ENCODE data around the gene JMY. TPM values are rescaled to one million over a fixed set of nuclear protein-coding genes. Genes with fewer than 3 reads are reported as not detected.
"Not testable (repeated sequence)": the region's sequence is repeated elsewhere in the genome, so short reads cannot be mapped to it uniquely, and the experiment has no call there.

Gene JMY
- total RNA-seq, 1 experiment from 2014 or later, result 4.9 TPM

- DNase-seq (ENCODE audit: low read depth), result no peak
Observed at GRCh38 chr5:79237740-79238560, 2.0 kb downstream of the JMY start.

GRCh38 chr5:79240561-79240960, 4.6 kb downstream of the JMY start:
- DNase-seq (ENCODE audit: low read depth), result no peak

- DNase-seq (ENCODE audit: low read depth), result no peak
Observed at GRCh38 chr5:79241535-79241979, 5.6 kb downstream of the JMY start.

- DNase-seq (ENCODE audit: low read depth), result no peak
Observed at GRCh38 chr5:79242242-79243039, 6.5 kb downstream of the JMY start.

- no peak for DNase-seq (ENCODE audit: low read depth)
Observed at GRCh38 chr5:79243224-79243623, 7.3 kb downstream of the JMY start.

GRCh38 chr5:79254067-79254466, 18.1 kb downstream of the JMY start:
- not testable (repeated sequence) for DNase-seq (ENCODE audit: low read depth)

DNA sequence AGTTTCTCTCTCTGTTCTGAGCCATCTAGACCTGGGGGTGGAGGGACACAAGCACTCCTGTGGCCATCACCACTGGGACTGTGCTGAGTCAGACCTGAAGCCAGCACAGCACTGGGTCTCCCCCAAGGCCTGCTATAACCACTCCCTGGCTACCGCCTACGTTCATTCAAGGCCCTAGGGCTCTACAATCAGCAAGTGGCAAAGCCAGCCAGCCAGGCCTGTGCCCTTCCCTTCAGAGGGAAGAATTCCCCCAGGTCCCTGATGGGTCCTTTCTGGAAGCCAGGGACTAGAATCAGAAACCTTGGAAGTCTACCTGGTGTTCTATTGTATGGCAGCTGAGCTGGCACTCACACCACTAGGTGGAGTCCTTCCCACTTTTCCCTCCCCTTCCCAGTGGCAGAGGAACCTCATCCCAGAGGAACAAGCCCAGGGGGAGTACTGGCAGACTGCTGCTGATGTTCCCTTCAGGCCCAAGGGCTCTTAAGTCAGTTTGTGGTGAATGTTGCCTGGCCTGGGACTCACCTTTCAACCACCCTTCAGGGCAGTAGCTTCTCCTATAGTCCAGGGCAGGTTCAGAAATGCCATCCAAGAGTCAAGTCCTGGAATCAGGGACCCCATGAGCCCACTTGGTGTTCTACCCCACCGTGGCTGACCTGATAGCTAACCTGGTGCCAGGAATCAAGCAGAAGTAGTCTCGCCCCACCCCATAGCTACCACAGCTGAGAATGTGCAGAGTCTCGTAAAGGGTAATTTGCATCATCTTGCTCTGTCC, 20.0 kb downstream of the JMY start:
- DNase-seq (ENCODE audit: low read depth), result peak; percentile 58

GRCh38 chr5:79256563-79256962, 20.6 kb downstream of the JMY start:
- no peak for DNase-seq (ENCODE audit: low read depth)

DNA sequence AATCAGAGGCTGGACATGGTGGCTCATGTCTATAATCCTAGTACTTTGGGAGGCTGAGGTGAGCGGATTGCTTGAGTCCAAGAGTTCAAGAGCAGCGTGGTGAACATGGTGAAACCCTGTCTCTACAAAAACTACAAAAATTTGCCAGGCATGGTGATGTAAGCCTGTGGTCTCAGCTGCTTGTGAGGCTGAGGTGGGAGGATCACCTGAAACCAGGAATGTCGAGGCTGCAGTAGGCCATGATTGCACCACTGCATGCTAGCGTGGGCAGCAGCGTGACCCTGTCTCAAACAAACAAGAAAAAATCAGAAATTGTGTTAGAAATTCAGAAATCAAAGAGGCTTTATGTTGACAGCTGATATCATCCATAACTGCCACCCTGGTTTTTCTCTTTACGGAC, 21.4 kb downstream of the JMY start:
- DNase-seq (ENCODE audit: low read depth), result no peak

DNA sequence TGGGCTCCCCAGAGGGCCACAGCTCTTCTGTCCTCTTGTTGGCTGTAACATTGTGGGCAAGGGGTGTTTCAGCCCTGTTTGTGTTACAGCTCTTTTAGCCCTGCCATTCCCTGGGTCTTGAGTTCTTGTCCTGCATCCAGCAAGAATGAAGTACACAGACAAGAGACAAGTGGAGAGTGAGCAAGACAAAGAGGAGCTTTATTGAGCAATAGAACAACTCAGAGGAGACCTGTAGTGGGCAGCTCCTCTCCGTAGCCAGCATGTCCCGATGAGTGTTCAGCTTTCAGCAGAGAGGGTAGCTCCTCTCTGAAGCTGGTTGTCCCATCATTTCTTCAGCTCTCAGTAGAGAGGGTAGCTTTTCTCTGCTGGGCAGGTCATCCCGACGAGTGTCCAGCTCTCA, 22.9 kb downstream of the JMY start:
- DNase-seq (ENCODE audit: low read depth), result no peak

- DNase-seq (ENCODE audit: low read depth), result no peak
Observed at GRCh38 chr5:79259383-79259782, 23.5 kb downstream of the JMY start.

DNA sequence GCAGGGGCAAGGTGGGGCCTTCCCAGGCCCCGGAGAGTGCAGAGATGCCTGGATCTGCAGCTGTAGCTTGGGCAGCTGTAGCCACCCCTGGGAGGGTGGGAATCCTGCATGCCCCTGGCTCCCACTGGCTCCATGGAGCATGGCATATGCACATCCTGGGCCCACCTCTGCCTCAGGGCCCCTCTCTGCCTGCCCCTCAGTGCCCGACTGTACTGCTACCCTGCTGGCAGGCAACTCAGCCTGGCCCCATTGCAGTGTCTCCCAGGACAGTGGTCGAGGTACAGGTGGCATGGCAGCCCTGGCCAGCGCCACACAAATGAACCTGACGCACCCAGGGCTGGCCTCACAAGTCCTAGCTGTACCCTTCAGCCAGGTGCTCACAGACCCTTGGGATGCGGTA, 23.9 kb downstream of the JMY start:
- DNase-seq (ENCODE audit: low read depth), result no peak

DNA sequence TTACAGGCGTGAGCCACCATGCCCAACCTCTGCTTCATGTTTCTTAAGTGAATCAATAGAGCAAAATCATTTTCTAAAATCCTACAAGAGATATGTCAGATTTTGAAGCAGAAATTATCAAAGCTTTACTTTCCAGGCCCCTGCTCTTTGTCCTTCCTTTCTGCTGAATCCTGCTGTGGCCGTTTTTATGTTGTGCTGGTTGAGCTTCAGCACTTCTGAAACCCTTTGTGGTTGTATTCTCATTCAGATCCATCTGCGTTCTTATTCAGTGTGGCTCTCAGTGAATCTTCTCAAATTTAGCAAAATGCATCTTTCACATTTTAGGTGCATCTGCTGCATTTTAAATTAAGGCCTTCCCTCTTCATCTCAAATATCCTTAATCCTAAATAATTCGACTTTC, 26.0 kb downstream of the JMY start:
- DNase-seq (ENCODE audit: low read depth), result no peak

DNA sequence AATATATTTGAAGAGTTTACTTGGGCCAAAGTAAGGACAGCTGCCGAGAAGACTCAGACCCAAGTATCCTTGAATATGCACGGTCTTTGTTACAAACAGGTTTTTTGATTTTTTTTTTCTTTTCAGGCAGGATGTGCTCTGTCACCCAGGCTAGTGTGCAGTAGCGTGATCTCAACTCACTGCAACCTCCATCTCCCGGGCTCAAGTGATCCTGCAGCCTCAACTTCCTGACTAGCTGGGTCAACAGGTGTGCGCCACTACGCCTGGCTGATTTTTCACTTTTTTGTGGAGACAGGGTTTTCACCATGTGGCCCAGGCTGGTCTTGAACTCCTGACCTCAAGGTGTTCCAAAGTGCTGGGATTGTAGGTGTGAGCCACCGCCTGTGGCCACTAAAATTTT, 27.4 kb downstream of the JMY start:
- no peak for DNase-seq (ENCODE audit: low read depth)

- no peak for DNase-seq (ENCODE audit: low read depth)
Observed at GRCh38 chr5:79267180-79267579, 31.2 kb downstream of the JMY start.

DNA sequence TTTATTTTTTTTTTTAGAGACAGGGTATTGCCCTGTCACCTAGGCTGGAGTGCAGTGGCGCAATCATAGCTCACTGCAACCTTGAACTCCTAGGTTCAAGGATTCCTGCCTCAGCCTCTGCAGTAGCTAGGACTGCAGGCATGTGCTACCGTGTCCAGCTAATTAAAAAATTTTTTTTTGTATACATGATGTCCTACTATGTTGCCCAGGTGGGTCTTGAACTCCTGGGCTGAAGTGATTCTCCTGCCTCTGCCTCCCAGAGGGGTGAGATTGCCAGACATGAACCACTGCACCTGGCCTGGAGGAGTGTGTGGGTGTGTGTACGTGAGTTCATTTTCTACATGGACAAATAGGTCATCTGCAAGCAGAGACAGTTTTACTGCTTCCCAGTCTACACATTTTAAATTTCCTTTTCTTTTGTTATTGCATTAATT, 33.8 kb downstream of the JMY start:
- DNase-seq (ENCODE audit: low read depth), result no peak

DNA sequence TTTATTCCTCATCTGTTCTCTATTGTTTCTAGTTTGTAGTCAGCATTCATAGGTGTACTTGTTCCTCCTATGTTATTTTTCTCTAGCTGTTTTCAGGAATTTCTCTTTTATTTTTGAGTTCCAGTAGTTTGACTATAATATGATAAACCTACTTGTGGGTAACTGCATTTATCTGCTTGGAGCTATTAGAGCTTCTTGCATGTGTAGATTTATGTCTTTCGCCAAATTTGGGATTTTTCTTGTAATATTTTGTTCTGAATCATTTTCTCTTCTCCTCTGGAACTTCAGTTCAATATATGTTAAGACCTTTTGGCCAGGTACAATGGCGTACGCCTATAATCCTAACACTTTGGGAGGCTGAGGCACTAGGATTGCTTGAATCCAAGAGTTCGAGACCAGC, 37.4 kb downstream of the JMY start:
- DNase-seq (ENCODE audit: low read depth), result no peak

- peak; percentile 5 for DNase-seq (ENCODE audit: low read depth)
Observed at GRCh38 chr5:79284846-79285245, 48.9 kb downstream of the JMY start.

DNA sequence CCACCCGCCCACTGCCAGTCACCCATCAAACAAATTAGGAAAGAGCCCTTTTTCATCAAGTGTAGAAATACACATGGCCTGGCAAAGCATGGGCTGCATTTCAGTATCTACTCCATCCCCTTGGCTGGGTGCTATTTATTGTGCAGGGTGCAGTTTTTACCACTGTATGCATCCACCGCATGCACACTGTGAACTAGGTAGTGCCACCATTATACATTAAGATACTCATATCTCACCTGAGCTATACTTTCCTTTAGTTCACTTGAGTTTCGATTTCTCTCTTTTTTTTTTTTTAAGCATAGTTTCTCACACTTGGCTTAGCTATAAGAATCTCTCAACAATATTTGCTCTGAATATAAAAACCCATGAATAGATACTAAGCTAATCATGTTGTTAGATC, 49.4 kb downstream of the JMY start:
- DNase-seq (ENCODE audit: low read depth), result no peak

GRCh38 chr5:79285833-79286232, 49.9 kb downstream of the JMY start:
- no peak for DNase-seq (ENCODE audit: low read depth)

DNA sequence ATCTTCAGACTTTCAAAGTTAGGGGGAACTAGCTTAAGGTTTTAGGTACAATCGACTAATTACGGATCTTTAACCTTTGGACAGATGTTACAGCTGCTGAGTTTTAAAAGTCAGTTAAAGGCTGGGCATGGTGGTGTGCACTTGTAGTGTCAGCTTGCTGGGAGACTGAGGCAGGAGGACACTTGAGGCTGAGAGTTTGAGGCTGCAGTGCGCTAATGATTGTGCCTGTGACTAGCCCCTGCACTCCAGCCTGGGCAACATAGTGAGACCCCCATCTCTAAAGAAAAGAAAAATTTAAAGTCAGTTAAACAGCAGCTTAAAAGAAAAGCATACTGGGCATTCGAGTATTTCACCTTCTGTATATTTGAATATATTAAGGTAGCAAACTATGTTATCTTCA, 51.4 kb downstream of the JMY start:
- DNase-seq (ENCODE audit: low read depth), result no peak

DNA sequence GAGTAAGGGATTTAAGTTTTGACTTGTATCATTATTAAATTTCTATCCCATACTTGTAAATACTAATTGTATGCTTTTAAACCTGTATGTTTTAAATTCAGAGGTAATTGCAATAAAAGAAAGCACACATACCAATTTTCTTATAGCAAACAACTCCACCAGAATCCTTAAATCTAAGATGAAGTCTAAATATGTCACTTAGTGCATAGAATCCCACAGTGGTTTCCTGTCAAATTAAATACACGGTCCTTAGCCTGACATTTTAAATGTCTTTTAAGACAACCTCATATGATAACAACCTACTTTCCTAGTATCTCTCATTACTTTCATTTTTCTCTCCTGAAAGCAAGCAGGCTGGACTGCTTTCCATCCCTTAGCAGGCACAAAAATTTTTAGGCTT, 52.0 kb downstream of the JMY start:
- no peak for DNase-seq (ENCODE audit: low read depth)

Data from M059J (cell line).